Neural cell (in vitro differentiated cells): ENCODE measurements around the gene KLF16.

ENCODE experiments used
- CTCF ChIP-seq: fragments of 450-650 bp; IDR thresholded peaks from 2 replicates; pipeline ENCODE4 v1.5.1; 2014; ENCODE audit warnings: antibody characterized with exemption, mild to moderate bottlenecking, moderate library complexity; ENCODE audit not compliant: poor library complexity, severe bottlenecking
- EP300 ChIP-seq: fragments of 450-650 bp; conservative IDR thresholded peaks from 2 replicates; pipeline ENCODE4 v1.6.1; 2014; ENCODE audit warnings: antibody characterized with exemption, mild to moderate bottlenecking, moderate library complexity; ENCODE audit not compliant: poor library complexity, severe bottlenecking
- EZH2 ChIP-seq: fragments of 200-600, 300-800 bp; shearing (Covaris generic), sonication (generic); IDR thresholded peaks from 2 replicates; pipeline ENCODE4 v1.6.1; 2014; ENCODE audit warnings: antibody characterized with exemption, low read length, borderline replicate concordance, mild to moderate bottlenecking; ENCODE audit not compliant: insufficient read depth, poor library complexity, severe bottlenecking
- POLR2AphosphoS5 ChIP-seq: IDR thresholded peaks from 2 replicates; pipeline ENCODE4 v1.6.1; 2012
- RAD21 ChIP-seq: fragments of 450-650 bp; conservative IDR thresholded peaks from 2 replicates; pipeline ENCODE4 v1.6.1; 2014; ENCODE audit warnings: antibody characterized with exemption, mild to moderate bottlenecking, moderate library complexity
- SMC3 ChIP-seq: fragments of 450-650 bp; conservative IDR thresholded peaks from 2 replicates; pipeline ENCODE4 v1.6.1; 2014; ENCODE audit warnings: antibody characterized with exemption, mild to moderate bottlenecking, moderate library complexity; ENCODE audit not compliant: poor library complexity

GRCh38 chr19:1824252-1824622 is 39.1 kb downstream of the KLF16 start:
- TF ChIP-seq CTCF = no peak
- TF ChIP-seq EP300 = no peak
- TF ChIP-seq EZH2 = no peak
- TF ChIP-seq RAD21 = no peak
- no peak for TF ChIP-seq SMC3
- TF ChIP-seq POLR2AphosphoS5 = no peak
